Activated CD8-positive, alpha-beta T cell treated with anti-CD3 and anti-CD28 coated beads for 36 hours (primary cell): ENCODE measurements around the gene DNAI7. TPM values are rescaled to one million over a fixed set of nuclear protein-coding genes. Genes with fewer than 3 reads are reported as not detected.

Experiments
- ATAC-seq: fragments of 200-7000 bp; cut with Tn5 transposase; one replicate; pipeline ENCODE4 v1.10.0; 2021; ENCODE audit warnings: mild to moderate bottlenecking, moderate library complexity
- CTCF ChIA-PET: fragments of 350-600 bp; sonication (Branson Sonifier 250); formaldehyde crosslinking; loops from one replicate; lab custom pipeline; 2021; ENCODE audit warnings: antibody characterized with exemption; lab: Charles Lee
- POLR2A ChIA-PET: fragments of 350-600 bp; sonication (Branson Sonifier 250); formaldehyde crosslinking; loops from one replicate; lab custom pipeline; 2021; ENCODE audit warnings: antibody characterized with exemption; lab: Charles Lee
- DNase-seq: peaks from one replicate; pipeline ENCODE4 v3.0.0-alpha.2; 2020
- H3K27ac Mint-ChIP-seq: one replicate; pipeline ENCODE4 v1.8.0; 2021; ENCODE audit warnings: mild to moderate bottlenecking, mixed read lengths
- H3K27me3 Mint-ChIP-seq: one replicate; pipeline ENCODE4 v1.8.0; 2021; ENCODE audit warnings: mixed read lengths
- H3K36me3 Mint-ChIP-seq: one replicate; pipeline ENCODE4 v1.8.0; 2021; ENCODE audit warnings: low read depth, mixed read lengths
- H3K4me1 Mint-ChIP-seq: one replicate; pipeline ENCODE4 v1.8.0; 2021; ENCODE audit warnings: low read depth, mixed read lengths
- H3K4me3 Mint-ChIP-seq: one replicate; pipeline ENCODE4 v1.8.0; 2021; ENCODE audit warnings: mild to moderate bottlenecking, moderate library complexity, mixed read lengths
- H3K9me3 Mint-ChIP-seq: one replicate; pipeline ENCODE4 v1.8.0; 2021; ENCODE audit warnings: mixed read lengths
- intact Hi-C: fragments of 100-400 bp; cut with micrococcal nuclease; formaldehyde crosslinking; loops from one replicate; pipeline ENCODE4 v1.10.0; 2022
- total RNA-seq, 2 experiments: library from RNA; stranded (reverse); gene quantifications; one replicate each; pipeline ENCODE4 v1.2.3, GENCODE V29; 2021
- TF ChIP-seq, protein P1 (sequence below): fragments of 200-600 bp; IDR thresholded peaks from one replicate; pipeline ENCODE4 v1.8.0; 2022; ENCODE audit warnings: antibody characterized with exemption, mild to moderate bottlenecking

The DNAI7 gene
- total RNA-seq, 2 experiments from 2014 or later, result not detected

DNA sequence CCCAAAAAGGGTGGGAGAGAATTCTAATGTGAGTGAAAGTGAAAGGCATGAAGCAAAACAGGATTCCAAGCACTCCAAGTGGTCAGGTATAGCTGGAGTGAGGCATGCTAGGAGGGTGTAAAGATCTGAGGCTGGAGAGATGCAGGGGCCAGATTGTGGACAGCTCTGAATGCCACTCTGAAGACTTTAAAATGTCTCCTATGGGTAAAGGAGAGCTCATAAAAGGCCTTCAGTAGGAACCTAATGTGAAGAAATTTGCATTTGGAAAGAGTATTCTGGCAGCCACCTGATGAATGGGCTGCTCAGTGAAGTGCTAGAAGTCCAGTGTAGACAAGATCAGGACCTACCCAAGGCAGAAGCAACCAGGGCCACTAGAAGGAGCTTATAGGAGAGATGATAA, 68.9 kb downstream of the DNAI7 start:
- DNase-seq (no peak), ATAC-seq (no peak)
- no peaks in the 10 kb centered on the region for H3K27me3 Mint-ChIP-seq
- intact Hi-C loops, result no loop called here
- TF ChIP-seq, protein P1, sequence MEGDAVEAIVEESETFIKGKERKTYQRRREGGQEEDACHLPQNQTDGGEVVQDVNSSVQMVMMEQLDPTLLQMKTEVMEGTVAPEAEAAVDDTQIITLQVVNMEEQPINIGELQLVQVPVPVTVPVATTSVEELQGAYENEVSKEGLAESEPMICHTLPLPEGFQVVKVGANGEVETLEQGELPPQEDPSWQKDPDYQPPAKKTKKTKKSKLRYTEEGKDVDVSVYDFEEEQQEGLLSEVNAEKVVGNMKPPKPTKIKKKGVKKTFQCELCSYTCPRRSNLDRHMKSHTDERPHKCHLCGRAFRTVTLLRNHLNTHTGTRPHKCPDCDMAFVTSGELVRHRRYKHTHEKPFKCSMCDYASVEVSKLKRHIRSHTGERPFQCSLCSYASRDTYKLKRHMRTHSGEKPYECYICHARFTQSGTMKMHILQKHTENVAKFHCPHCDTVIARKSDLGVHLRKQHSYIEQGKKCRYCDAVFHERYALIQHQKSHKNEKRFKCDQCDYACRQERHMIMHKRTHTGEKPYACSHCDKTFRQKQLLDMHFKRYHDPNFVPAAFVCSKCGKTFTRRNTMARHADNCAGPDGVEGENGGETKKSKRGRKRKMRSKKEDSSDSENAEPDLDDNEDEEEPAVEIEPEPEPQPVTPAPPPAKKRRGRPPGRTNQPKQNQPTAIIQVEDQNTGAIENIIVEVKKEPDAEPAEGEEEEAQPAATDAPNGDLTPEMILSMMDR, result no peak
- ChIA-PET POLR2A (interaction anchor here (0.8 kb wide), 1 partner anchor 29 kb away, joined by 3 read pairs; no protein-coding TSS in a partner anchor), CTCF (interaction anchor here (4.6 kb wide), 1 partner anchor 134 kb away, joined by 52 read pairs; no protein-coding TSS in a partner anchor)
- H3K4me3 Mint-ChIP-seq, result no peak overlapping the region
- no peaks in the 10 kb centered on the region for H3K9me3 Mint-ChIP-seq
- H3K4me1 Mint-ChIP-seq, result peaks cover 4% of the 10 kb centered on the region
- H3K27ac Mint-ChIP-seq, result no peak overlapping the region
- no peaks in the 10 kb centered on the region for H3K36me3 Mint-ChIP-seq

DNA sequence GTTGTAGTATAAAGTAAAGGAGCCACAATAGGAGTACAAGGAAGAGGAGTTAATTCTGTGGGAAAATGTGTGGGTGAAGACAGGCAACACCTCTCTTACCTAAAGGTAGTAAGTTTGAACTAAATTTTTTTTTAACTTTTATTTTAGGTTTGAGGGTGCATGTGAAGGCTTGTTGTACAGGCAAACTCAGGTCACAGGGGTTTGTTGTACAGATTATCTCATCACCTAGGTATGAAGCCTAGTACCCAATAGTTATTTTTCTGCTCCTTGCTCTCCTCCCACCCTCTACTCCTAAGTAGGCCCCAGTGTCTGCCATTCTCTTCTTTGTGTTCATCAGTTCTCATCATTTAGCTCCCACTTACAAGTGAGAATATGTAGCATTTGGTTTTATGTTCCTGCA, 70.5 kb downstream of the DNAI7 start:
- DNase-seq, result no peak
- Mint-ChIP-seq H3K9me3 (no peaks in the 10 kb centered on the region), H3K36me3 (no peaks in the 10 kb centered on the region), H3K4me3 (no peak overlapping the region), H3K27me3 (no peaks in the 10 kb centered on the region), H3K4me1 (peaks cover 4% of the 10 kb centered on the region), H3K27ac (no peak overlapping the region)
- intact Hi-C loops, result loop anchor here (5.0 kb wide), 1 partner anchor 72 kb away; a partner anchor contains a TSS
- TF ChIP-seq, protein P1, result no peak
- ChIA-PET POLR2A (no interaction called here), CTCF (interaction anchor here (1.8 kb wide), 1 partner anchor 133 kb away, joined by 15 read pairs; no protein-coding TSS in a partner anchor)
- ATAC-seq, result no peak

DNA sequence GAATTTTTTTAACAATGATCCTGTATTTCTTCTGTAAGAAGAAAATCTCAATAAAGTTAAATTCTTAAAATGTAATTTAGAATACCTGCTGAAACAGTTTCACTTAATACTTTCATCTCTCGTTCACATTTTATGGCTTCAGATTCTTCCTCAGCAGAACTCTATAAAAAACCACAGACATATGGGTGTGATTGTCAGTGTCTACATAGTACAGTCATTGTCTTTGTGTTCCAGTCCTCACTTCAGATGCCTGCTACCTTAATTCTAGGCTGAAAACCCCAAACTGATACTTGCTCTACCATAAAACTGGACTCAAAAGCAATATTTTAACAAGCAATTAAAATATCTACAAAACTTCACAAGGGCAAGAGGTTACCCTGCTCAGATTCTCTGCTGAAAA, 71.8 kb downstream of the DNAI7 start:
- Mint-ChIP-seq H3K36me3 (no peaks in the 10 kb centered on the region), H3K4me1 (peaks cover 4% of the 10 kb centered on the region), H3K4me3 (no peak overlapping the region), H3K27me3 (no peaks in the 10 kb centered on the region), H3K27ac (no peak overlapping the region), H3K9me3 (no peaks in the 10 kb centered on the region)
- intact Hi-C loops, result loop anchor here (5.0 kb wide), 1 partner anchor 71 kb away; a partner anchor contains a TSS
- ChIA-PET POLR2A (no interaction called here), CTCF (interaction anchor here (1.8 kb wide), 1 partner anchor 131 kb away, joined by 15 read pairs; no protein-coding TSS in a partner anchor)
- TF ChIP-seq, protein P1, result no peak
- ATAC-seq (no peak), DNase-seq (no peak)

DNA sequence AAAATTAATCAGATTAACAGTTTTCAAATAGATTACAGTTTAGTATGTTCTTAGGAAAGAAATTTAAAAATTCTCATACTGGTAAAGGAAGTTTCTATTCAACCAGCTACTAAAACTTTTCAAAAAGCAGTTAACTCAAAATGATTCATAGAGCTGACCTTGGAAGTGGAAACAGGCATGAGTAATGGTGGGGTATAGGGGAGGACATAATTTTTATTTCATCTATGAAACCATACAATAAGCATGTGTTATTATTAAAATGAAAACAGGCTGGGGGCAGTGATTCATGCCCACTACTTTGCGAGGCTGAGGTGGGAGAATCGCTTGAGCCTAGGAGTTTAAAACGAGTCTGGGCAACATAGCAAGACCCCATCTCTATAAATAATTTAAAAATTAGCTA, 73.0 kb downstream of the DNAI7 start:
- H3K4me3 Mint-ChIP-seq, result no peak overlapping the region
- H3K27me3 Mint-ChIP-seq, result no peaks in the 10 kb centered on the region
- peak; percentile 9 for DNase-seq
- TF ChIP-seq, protein P1, result no peak
- H3K9me3 Mint-ChIP-seq, result no peaks in the 10 kb centered on the region
- peak; percentile 13 for ATAC-seq
- no peak overlapping the region for H3K27ac Mint-ChIP-seq
- H3K36me3 Mint-ChIP-seq, result no peaks in the 10 kb centered on the region
- ChIA-PET POLR2A (no interaction called here), CTCF (interaction anchor here (0.9 to 1.2 kb wide), 3 partner anchors 8 to 130 kb away, joined by 3 to 7 read pairs (median 4); no protein-coding TSS in a partner anchor)
- intact Hi-C loops, result loop anchor here (5.0 kb wide), 1 partner anchor 70 kb away; a partner anchor contains a TSS
- H3K4me1 Mint-ChIP-seq, result peaks cover 4% of the 10 kb centered on the region

DNA sequence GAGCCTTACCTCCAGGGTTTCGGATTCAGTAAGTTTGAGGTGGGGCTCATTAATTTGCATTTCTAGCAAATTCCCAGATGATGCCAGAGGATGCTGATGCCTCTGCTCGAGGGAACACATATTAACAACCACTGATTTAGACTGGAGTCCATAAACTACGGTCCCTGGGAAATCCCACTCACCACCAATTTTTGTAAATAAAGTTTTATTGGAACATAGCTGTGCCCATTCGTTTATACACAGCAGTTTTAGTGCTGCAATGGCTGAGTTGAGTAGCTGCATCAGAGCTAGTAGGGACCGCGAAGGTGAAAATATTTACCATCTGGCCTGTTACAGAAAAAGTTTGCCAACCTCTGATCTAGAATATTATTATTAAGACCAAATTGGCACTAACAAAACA, 73.8 kb downstream of the DNAI7 start:
- ChIA-PET POLR2A (no interaction called here), CTCF (interaction anchor here (0.9 to 1.1 kb wide), 2 partner anchors 9 to 129 kb away, joined by 4 to 7 read pairs; no protein-coding TSS in a partner anchor)
- no peaks in the 10 kb centered on the region for H3K36me3 Mint-ChIP-seq
- H3K9me3 Mint-ChIP-seq, result no peaks in the 10 kb centered on the region
- no peaks in the 10 kb centered on the region for H3K27me3 Mint-ChIP-seq
- DNase-seq (no peak), ATAC-seq (no peak)
- H3K4me3 Mint-ChIP-seq, result no peak overlapping the region
- TF ChIP-seq, protein P1, result no peak
- peaks cover 4% of the 10 kb centered on the region for H3K4me1 Mint-ChIP-seq
- intact Hi-C loops, result loop anchor here (5.0 kb wide), 1 partner anchor 69 kb away; a partner anchor contains a TSS
- no peak overlapping the region for H3K27ac Mint-ChIP-seq
